NCI-H460 (cell line): ENCODE results near the gene EEF1G. TPM values are rescaled to one million over a fixed set of nuclear protein-coding genes. Genes with fewer than 3 reads are reported as not detected.

Source experiments
- DNase-seq: peaks from one replicate; pipeline ENCODE4 v3.0.0-alpha.2; 2016; ENCODE audit warnings: low read depth; ENCODE audit errors: extremely low read depth
- small RNA-seq, 2 experiments: library from RNA; depleted of rRNA; stranded (forward); fragments of <200 nt; gene quantifications; one replicate each; pipeline ENCODE3, GENCODE V24; 2014
- total RNA-seq: library from RNA; depleted of rRNA; stranded (reverse); fragments of >200 nt; shearing (Covaris generic); gene quantifications from 2 replicates; pipeline ENCODE4 v1.2.3, GENCODE V29; 2014; rRNA removed

EEF1G gene
- total RNA-seq, 1 experiment from 2014 or later: 2,160 TPM

DNA sequence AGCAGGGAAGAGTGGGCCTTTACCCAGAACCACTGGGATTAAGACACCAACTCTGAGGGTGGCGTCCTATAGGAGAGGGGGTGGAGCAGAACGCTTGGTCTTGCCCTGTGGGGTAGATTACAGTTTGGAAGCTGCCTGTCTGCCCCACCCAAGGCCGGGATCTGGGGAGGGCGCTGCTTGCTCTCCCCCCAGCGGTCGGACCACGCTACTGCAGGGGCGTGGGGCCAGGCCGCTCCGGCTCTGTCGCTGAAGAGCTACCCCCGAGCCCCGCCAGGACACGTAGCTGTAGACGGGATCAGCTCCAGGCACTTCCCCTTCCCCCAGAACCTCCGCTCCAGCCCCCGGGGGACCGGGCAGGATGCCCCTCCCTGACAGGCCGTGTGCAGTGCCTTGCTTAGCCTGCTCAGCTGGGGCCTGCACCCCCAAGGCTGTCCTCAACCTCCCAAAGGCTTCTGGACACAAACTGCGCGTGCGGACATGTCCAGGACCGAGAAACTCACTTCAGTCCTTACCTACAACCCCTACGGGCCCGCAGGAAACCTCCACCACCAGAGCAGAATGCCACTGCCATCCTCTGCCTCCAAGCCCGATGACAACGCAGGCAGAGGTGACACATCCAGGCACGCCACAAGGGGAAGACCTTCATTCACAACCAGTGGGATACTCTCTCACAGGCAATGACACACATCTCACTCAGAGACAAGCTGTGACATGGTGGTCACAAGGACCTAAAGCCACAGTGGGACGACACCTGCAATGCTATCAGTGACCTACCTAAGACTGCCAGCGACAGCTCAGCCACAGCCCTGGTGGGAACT lies 30.7 kb downstream of the EEF1G start:
- DNase-seq: peak; percentile 51

DNA sequence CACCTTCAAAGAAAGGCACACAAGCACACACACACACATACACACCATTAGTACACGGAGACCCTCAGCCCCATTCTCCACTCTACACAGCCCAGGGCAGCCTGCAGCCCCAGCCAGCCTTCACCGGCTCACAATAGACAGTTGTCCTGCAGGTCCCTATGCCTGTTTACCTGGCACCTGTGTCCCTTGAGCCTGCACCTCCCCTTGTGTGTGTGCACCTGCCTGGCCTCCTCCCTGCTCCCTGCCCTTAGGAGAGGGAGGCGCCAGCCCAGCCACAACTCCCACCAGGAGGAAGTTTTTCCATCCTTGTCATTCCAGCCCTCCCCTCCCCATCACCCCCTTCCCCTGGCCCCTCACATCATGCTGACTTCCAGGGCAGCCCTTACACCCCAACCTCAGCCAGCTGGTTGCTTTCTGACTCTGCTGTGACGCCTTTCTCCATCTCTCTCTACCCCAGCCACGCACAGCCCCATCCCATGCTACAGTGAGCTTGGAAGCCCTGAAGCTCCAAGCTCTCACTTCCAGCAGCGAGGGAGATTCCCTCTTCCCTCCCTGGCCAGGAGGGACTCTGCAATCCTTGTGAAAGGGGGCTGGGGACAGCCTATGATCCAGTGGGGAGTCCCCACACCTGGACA lies 31.5 kb downstream of the EEF1G start:
- DNase-seq: no peak

DNA sequence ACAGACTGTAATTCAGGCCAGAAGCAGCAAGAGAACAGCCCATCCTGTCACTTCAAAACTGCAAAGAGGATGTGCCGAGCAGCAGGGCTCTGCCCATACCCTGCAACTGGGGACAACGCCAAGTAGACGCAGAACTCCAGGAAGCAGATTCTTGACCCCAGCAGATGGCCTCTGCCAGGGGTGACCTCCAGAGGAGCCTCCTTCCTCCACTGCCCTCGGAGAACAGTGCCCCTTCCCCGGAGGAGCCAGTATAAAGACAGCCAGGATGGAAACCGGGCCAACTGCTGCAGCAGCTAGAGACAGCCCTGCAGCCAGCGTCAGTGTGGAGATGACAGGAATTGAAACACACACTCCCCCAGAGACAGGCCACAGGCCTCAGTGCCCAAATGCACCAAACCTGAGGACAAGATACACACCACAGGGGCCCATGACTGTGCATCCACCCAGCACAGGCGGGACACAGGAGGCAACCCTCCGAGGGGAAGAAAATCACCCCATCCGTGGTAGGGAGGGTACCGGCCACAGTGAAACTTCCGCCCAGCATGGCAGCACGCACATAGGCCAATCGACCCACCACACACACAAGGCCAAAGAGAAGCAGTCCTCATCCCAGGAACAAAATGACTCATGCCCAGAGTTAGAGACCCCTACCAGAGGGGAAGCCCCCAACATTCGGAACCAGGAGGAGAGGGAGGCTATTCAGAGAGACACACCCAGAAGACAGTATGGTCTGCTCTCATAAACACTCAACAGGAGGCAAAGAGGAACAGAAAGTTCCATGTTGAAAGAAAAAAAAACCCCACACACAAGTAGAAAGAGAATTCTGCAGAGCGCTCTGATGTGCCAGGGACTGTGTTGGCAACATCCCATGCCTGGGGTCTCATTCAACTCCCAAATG lies 32.6 kb downstream of the EEF1G start:
- DNase-seq: no peak

DNA sequence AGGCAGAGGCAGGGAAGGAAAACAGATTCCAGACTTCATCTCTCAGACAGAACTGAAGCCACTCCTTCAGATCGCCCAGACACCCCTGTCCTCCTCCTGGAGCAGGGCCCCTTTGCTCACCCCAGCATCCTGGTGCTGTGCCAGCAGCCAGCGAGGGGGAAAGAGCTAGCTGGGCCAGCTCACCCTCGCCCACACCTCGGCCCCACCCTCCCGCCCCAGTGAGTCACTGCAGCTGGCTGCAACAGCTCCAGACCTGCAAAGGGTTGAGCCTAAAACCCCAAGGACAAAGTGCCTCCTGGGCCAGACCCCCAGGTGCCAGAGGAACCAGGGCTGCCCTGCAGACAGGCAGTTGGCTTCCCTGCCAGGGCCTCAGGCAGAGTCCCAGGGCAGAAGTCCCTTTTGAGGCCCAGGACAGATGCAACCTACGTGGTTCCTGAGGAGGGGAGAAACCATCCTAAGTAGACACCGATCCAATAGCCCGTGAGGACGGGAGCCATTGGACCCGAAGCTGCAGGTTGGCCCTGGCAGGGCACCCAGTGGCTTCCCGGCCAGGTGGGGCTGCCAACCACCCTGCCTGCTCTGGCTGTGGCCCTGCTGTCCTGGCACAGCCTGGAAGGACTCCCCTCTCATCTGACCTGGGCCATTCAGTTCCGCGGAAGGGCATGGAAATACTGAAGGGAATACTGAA lies 34.3 kb downstream of the EEF1G start:
- DNase-seq: no peak

DNA sequence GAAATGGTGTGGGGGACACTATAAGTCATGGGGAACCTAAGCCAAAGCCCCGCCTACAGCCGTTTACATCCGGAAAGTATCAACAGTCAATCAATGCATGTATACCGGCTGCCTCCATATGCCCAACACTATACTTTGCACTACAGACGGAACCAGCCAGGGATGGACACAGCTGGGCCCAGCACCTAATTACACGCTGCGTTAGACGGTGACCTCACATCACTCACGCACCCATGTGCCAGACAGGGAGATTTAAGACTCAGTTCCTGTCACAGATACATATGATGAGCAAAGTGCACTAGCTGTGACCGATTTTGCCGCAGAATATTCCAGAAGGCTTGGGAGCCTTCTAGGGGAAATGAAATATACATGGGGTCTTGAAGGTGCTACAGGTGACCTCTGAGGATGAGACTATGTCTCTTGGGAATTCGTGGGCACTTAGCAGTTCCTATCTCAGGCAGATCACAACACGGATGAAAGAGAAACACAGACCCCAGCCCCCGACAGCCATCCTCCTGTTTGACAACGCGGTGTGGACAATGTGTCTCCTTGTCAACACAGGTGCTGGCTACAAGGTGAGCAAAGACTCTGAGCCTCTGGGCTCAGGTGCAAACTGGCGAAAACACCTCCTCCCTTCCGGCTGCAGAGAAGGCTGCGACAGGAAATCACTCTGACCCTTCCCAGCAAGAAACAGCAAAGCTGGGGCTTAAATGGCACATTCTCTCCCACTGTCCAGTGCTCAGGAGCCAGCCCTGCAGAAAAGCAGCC lies 35.0 kb downstream of the EEF1G start:
- DNase-seq: no peak

DNA sequence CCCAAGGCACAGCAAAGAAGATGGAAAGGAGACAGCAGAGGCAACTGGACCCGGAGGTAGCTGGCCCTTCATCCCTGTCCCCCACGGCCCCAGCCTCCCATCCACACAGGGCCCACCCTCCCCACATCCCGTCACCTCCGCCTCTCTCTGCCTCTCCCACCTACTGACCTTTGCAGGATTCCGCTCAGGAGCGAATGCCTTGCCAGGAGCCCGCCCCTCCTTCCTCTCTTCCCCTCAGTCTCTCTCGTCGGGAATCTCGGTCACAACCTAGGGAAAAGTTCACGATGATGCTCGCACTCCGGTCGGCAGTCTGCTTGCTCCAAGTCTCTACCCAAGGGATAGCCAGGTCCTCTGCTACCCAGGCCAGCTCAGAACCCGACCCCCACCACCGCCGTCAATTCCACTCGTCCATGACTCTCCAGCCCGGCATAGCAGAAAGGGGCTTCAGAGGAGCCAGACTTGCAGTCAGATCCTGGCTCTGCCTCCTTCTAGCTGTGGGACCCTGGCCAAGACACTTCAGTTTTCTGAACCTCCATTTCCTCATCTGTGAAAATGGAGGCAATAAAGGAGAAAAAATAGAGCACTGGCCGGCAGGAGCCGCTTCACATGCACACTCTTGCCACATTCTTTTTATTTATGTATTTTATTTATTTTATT lies 37.3 kb downstream of the EEF1G start:
- no peak for DNase-seq

DNA sequence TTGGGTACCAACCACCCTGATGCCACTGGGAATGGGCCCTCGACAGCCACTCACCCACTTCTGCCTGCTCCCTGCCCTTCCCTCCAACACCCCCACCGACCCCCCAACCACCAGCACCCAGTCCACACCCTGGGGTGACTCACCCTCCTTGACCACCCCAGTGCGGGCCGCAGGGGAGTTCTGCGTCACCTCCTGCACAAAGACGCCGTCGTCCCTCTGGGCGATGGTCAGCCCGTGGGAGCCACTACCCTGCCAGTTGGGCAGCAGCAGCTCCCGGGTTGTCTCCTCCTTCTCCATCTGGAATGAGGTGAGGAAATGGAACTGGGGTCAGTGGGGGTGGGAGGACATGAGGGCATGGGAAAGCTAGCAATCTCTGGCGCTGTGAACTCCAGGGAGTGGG lies 37.9 kb downstream of the EEF1G start:
- DNase-seq: no peak

DNA sequence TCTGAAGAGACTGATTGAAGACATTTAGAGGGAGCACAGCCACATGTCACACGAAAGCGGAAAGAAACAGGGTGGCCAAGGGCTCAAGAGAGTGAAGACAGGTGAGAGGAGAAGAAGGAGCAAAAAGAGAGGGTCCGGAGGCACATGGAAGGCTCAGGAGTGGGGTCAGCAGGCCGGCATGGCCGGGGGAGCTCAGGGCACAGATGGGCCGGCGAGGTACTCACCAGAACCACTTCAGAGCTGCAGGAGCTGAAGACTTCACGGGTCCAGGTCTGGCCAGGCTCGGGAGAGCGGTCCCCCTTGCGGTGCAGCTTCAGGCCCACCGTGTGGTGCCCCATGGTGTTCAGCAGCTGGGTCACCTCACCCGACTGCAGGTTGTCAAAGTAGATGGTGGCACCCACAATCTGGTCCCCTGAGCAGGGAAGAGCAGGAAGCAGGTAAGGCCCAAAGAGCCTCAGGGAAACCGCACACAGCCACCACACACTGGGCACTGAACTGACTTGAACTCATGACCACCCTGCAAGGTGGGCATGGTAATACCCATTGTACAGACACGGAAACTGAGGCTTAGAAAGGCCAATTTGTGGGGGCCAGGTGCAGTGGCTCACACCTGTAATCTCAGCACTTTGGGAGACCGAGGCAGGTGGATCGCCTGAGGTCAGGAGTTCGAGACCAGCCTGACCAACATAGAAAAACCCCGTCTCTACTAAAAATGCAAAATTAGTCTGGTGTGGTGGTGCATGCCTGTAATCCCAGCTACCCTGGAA lies 38.7 kb downstream of the EEF1G start:
- DNase-seq: no peak

DNA sequence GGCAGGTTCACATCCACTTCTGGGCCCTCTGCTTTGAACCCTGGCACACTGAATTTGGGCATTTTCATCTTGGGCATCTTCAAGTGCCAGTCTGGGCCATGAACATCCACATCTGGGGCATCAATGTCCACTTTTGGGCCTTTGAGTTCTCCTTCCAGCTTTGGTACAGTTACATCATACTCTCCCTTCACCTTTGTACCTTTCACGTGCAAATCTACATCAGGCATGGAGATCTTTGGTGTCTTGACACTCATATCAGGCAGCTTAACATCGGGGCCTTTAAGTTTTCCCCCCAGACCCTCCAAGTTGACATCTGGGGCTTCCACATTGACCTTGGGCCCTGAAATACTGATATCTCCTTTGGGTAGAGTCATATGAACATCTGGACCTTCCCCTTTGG lies 41.6 kb downstream of the EEF1G start:
- DNase-seq: no peak

DNA sequence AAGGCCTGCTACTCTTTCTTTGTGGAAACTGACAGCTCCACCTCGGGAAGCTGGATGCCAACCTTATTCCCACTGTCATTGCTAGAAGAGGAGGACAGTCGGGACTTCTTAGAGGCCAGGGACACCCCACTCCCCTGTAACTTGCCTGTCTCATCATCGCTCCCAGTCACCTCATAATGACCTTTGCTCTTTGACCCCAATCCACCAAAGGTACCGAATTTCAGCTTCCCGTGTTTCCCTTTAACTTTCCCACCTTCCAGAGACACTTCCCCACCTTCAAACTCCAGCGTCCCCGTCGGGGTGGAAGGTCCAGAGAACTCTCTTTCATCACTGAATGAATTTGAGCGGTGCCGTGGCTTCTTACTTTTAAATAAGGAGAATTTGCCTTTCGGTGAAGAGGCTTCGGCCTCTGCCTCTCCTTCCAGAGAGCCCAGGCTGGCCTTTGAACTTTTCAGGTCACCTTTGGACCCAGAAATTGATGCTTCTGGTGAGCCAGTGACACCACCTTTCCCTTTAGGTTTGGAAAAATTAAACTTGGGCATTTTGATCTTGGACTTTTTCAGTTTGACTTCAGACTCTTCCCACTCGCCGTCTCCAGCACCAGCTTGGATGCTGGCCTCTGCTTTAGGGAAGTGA lies 56.8 kb downstream of the EEF1G start:
- no peak for DNase-seq

DNA sequence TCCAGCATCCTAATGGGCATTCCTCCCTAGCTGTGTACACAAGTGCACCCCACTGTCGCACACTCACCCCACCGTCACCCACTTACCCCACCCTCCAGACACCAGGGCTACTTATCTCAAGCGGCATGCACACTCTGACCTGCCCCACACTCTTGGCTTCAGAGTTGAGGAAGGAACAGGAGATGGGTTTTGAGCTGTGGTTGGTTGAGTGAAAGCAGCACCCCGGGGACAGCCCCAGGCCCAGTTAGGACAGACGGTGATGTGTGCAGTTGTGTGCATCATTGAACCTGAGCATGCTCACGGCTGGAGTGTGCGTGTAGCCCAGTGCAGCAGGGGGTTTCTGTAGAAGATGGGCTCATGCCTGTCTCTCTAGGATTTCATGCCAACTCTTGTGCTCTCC lies 59.5 kb downstream of the EEF1G start:
- no peak for DNase-seq

DNA sequence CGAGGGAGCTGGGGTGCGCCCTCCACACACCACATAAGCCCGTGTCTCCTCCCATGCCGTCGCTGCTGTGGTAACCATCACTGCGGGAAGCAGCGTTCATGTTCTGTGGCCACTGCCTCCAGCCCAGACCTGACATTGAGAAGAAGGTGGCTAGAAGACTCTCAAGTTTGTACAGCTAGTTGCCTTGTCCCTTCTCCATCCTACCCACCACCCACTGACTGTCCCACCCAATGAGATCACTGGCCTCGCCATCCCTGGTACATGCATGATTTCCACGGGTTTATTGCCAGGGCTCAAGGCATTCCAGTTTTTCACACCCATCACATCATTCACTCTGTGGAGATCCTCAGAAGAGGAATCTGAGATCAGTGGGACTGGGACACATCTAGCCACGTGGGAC lies 60.1 kb downstream of the EEF1G start:
- no peak for DNase-seq

DNA sequence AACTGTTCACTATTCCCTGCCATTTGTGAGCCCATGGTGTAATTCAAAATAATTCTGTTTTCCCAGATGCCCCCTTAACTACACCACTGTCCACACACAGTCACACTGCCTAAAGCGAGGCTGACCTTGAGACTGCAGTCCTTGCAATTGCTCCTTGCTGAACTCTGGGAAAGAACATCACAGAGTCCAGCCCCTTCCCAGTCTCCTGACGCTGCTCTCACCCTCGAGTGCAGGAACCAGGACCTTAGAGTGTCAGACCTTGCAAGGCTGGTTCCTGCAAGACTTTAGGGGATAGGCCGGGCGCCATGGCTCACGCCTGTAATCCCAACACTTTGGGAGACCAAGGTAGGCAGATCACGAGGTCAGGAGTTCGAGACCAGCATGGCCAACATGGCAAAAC lies 60.7 kb downstream of the EEF1G start:
- DNase-seq: no peak

Small RNA genes within 50 kb of the gene (small RNA-seq; reads per million reads assigned to genes)
- gene AP001458.1 (0 reads per million in 2 experiments), gene EEF1G (0 reads per million in 2 experiments), gene MIR6747 (0 to 0.06 reads per million in 2 experiments)

Other genes with a start within 250 kb of the EEF1G start
- 2.9 and 3.4 TPM in 2 replicates for gene ASRGL1, start 236.4 kb downstream of the EEF1G start, total RNA-seq
- not detected in 2 replicates for gene SCGB1A1, start 154.9 kb downstream of the EEF1G start, total RNA-seq
- 80.2 and 86.0 TPM in 2 replicates for gene AHNAK, start 27.1 kb downstream of the EEF1G start, total RNA-seq
- 6.3 and 6.4 TPM in 2 replicates for gene TUT1, start 17.6 kb upstream of the EEF1G start, total RNA-seq
- 67.7 and 79.0 TPM in 2 replicates for gene MTA2, start 28.0 kb upstream of the EEF1G start, total RNA-seq
- 14.6 and 18.4 TPM in 2 replicates for gene EML3, start 38.9 kb upstream of the EEF1G start, total RNA-seq
- gene ROM1, start 39.4 kb upstream of the EEF1G start, total RNA-seq: 1.2 and 3.0 TPM in 2 replicates
- gene B3GAT3, start 48.1 kb upstream of the EEF1G start, total RNA-seq: 22.6 TPM in 2 replicates
- 172 and 229 TPM in 2 replicates for gene GANAB, start 72.7 kb upstream of the EEF1G start, total RNA-seq
- 11.1 and 11.4 TPM in 2 replicates for gene INTS5, start 79.4 kb upstream of the EEF1G start, total RNA-seq
- 61.6 and 69.1 TPM in 2 replicates for gene C11orf98, start 91.3 kb upstream of the EEF1G start, total RNA-seq
- gene CSKMT, start 91.4 kb upstream of the EEF1G start, total RNA-seq: 8.8 and 11.5 TPM in 2 replicates
- gene UQCC3, start 97.8 kb upstream of the EEF1G start, total RNA-seq: 13.9 and 20.2 TPM in 2 replicates
- gene LBHD1, start 98.4 kb upstream of the EEF1G start, total RNA-seq: 5.4 and 5.5 TPM in 2 replicates
- 82.6 and 93.2 TPM in 2 replicates for gene UBXN1, start 105.2 kb upstream of the EEF1G start, total RNA-seq
- 0.02 TPM in 1 of 2 replicates, not detected in the other for gene LRRN4CL, start 115.6 kb upstream of the EEF1G start, total RNA-seq
- gene BSCL2, start 133.5 kb upstream of the EEF1G start, total RNA-seq: 57.4 and 59.2 TPM in 2 replicates
- gene GNG3, start 133.8 kb upstream of the EEF1G start, total RNA-seq: 0.17 TPM in 1 of 2 replicates, not detected in the other
- 4.4 and 7.5 TPM in 2 replicates for gene HNRNPUL2, start 153.6 kb upstream of the EEF1G start, total RNA-seq
- 25.8 and 28.8 TPM in 2 replicates for gene TTC9C, start 154.6 kb upstream of the EEF1G start, total RNA-seq
- 4.1 and 5.5 TPM in 2 replicates for gene ZBTB3, start 180.3 kb upstream of the EEF1G start, total RNA-seq
- 79.6 and 88.3 TPM in 2 replicates for gene POLR2G, start 187.7 kb upstream of the EEF1G start, total RNA-seq
- 10.5 and 11.9 TPM in 2 replicates for gene TAF6L, start 197.5 kb upstream of the EEF1G start, total RNA-seq
- 38.4 and 44.3 TPM in 2 replicates for gene TMEM179B, start 213.5 kb upstream of the EEF1G start, total RNA-seq
- 21.4 and 25.9 TPM in 2 replicates for gene TMEM223, start 218.1 kb upstream of the EEF1G start, total RNA-seq
- gene NXF1, start 231.5 kb upstream of the EEF1G start, total RNA-seq: 18.7 and 28.7 TPM in 2 replicates